Pons (tissue), 1 donor: Measurements from ENCODE around the gene USP21.

Source experiments
- DNase-seq: peaks from one replicate; pipeline ENCODE4 v3.0.0-alpha.2; 2016; ENCODE audit warnings: low spot score

The USP21 gene

DNA sequence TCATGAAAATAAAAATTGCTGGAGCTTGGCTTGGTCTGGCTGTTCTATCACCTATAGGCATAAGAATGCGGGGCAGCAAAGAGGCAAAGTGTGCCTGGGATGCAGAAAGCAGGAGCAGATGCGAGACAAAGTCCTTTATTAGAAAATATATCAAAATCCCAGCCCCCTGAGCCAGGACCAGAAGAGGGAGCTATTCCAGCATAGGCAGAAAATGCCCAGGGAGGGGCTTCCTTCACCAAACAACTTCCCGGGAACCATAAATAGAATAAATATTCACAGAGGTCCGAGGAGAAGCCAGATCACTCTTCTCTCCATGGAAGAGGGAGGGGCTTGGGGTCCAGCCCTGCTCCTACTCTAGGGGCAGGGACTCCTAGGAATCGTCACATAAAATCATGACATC is 11.9 kb downstream of the USP21 start:
- no peak for DNase-seq

DNA sequence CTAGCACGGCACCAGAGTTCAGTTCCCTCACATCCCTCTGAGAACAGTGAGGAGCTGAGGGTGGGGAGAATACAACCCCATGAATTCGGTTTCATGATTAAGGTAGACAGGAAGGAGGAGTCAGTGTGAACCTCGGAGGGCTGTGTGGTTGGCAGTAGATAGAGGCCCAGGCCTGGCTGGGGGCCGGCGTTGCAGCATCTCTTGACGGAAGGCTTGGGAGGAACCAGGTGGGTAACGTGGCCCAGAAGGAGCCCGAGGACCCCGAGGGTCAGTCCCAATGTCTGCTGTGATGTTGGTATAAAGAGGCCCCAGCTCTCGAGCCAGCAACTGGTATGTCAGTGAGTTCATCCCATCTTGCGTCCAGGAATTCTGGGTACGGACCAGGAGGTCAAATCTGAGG is 12.4 kb downstream of the USP21 start:
- DNase-seq, result no peak

DNA sequence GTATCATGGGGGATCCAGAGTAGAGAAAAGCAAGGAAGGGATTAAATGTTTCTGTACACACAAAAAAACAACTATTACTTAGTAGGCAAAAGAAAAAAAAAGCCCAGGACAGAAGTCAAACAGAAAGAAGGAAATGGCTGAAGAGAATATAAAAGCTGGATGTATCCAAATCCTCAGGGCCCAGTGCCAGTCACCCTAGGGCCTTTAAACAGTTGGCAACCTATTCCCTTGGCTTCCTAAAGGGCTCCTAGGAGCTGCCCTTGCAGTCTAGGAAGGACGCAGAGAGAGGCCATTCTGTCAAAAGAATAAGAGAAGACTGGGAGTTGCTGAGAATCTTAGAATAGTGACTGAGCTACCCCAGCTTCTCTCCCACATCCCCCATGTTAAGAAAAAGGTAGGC is 13.0 kb downstream of the USP21 start:
- DNase-seq, result no peak

DNA sequence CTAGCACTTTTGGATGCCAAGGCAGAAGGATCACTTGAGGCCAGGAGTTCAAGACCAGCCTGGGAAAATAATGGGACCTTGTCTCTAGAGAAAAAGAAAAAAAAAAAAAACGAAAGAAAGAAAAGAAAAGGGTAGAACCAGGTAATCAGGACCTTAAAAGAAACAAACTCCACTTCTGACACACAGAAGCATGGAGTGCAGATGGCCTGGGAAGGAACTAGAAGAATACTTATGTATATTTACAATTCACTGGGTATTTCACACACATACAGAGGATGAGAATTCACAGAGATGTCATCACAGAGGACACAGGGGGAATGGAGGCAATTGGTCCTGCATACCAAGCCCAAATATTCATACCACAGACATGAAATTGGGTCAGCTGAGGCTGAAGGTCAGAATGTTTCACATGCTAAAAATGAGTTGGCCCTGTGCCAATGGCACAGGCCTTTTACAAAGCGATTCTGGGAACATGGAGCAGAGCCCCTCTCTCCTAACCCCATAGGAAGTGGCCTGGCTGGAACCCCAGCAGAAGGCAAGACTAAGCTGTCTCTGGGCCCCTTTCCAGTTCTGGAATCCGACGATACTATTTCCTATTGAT is 13.6 kb downstream of the USP21 start:
- DNase-seq, result no peak

DNA sequence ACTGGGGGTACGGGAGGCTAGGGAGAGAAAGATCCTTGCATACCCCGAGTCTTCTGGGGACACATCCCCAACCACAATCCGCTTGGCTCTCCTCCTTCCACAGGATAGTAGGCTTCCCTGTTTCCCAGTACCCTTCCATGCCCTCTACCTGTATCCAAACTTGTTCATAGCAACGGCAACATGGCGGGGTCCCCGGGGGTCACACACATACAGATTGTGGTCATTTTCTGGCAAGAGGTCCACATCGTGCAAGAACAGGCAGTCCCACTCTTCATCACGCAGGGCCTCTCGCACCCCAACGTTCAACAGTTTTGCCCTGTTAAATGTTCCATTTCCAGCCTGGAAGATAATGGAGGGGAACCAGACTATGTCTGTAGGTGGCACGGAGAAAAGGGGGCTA is 14.4 kb downstream of the USP21 start:
- no peak for DNase-seq

DNA sequence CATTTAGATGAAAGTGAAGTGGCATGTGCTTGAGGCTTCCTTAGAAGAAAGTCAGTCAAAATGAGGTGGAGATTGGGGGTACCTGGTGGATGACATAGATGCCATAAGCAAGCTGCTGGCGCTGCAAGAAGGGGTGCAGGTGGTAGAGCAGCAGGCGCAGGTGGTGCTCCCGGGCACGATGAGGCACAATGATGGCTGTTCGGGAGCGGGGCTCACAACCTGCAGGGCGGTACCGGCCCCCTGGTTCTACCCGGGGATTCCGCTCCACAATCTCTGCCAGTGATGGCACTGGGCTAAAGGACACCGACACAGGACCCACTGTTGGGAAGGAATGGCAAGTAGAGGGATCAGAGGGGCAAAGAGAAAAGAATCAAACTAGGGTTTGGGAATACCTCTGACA is 15.6 kb downstream of the USP21 start:
- no peak for DNase-seq

DNA sequence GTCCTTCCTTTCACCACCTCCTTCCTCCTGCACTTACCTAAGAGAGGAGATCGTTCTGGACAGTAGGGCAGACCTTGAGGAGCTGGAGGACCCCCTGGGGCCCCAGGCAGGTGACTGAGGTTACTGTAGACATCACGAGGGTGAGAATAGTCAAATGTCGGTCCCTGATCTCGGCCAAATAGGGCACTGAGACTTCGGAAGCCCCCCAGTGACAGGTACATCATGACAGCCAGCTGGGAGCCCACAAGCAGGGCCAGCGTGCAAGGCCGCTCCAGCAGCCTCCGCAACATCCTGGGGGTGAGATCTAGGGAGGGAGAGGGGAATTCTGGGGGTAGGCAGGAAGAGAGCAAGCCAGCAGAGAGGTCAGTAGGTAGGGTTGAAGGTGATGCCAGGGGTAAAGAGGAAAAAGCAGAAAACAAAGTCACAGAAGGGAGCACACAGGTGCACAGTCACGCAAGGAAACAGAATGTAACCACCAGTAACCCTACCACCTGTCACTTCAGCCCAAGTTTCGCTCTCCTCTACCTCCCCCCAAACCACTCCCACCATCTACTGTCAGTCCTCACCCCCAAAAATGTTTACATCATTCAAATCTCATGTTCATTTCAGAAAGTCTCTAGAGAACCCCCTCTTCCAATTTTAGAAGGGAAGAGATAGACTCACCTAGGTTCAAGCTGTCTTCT is 16.6 kb downstream of the USP21 start:
- no peak for DNase-seq

DNA sequence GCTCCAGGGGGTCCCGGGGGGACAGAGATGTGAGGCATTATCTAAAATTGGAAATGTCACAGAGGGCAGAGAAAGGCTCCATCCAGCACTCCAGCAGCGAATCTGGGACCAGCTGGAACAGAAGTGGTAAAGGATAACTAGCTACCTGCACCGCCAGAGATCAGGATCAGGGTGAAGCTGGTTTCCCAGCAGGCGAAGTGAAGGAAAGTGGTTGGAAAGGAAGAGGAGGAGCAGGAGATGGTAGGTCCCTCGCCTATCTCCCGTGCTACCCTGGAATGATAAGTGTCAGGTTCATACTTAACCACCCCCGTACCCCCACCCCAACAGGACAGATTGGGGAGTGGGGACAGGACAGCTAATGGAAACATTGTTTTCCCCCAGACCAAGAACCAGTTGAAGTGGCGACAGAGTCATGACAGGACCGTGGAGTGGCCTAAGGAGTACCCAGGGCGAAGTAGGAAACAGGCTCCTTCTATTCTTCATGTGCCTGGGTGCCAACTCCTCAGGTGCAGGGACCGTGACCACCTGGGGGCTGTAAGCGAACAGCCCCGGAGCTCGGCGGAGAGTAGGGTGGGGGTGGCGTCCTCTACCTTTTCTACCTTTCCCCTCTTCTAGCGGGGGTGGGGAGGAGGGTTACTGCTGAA is 17.3 kb downstream of the USP21 start:
- no peak for DNase-seq

DNA sequence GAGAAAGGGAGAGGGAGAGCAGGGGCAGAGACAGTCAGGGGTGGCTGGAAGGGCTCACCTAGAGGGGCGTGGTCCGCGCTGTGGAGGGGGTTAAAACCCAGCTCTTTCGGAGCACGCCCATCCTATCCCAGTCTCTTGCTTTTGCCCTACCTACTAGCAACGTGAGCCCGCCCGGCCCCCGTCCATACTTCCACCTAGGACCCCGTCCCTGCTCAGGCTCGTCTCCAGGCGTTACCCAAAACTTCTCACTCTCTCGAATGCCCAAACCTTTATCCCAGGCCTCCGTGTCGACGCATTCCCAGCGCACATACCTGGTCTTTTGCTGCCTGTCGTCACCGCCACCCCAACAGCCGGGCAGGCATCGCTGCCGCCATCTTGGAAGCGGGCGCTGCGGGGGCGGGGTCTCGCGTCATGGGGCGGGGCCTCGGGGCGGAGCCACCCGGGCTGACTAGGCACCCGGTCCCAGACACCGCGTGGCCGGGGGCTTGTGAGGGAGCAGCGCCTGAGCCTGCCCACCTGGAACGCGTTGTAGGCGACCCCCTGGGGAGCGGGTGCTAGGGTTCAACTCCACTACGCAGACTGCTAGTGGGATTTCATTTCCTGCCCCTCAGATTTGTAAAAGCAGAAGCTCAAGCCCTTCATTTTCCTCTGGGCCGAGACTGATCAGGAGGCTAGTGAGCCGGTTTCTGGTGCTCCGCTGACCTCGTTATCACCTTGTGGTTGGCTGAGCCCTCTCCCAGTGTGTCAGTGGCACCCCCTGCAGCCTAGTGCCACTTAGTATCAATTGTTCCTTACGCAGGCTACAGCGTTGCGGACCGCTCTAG is 18.0 kb downstream of the USP21 start, which contains the start of gene B4GALT3:
B4GALT3 (minus strand) TSS at position 396 of the 824 bp plus-strand sequence. CDS start 1,447 bp downstream, outside the sequence.
- DNase-seq, result peak; percentile 75

DNA sequence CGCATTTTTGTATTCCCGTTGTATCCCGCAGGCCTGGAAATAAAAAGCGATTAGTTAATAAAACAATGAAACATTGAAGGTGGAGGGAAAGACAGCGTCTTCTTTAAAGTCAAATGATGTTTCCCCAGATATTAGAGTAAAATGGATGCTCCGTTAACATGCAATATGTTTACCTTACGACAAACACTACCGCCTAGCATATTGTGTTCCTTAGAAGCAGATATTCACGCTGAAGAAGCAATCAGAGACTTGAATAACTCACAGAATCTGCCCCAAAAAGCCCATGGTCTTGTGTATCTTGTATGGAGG is 18.6 kb downstream of the USP21 start:
- no peak for DNase-seq

DNA sequence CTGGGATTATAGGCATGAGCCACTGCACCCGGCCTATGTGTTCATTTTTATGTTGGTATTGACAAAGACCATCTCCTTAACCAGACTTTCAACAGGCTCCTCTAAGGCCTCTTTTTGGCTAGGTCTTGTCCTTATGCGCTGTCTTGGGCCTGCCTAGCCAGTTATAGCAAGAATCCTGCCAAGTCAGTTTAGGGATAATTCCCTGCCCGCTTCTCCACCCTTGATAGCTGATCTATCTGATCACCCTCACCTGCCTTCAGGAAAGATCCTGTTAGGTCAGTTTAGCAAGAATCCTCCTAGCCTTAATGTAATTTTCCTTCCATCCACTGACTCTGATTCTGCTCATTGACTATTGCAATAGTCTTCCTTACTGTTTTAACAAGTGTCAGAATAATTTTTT is 20.4 kb downstream of the USP21 start:
- no peak for DNase-seq

DNA sequence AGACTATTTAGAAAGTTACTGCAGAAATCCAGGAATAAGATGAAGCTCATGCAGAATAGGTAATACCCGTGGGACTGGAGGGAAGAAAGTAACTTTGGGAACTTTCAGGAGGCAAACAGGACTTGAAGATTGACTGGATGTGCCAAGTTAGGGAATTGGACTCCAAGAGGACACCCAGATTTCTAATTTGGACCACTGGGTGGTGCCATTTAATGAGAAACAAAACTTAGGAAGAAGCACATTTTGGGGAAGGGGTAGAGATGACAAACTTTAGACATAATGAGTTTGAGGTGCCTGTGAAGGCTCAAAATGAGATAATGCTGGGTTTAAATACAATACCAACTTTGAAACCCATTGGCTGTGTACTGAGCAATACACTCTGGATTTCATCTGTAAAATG is 21.3 kb downstream of the USP21 start:
- DNase-seq, result no peak

DNA sequence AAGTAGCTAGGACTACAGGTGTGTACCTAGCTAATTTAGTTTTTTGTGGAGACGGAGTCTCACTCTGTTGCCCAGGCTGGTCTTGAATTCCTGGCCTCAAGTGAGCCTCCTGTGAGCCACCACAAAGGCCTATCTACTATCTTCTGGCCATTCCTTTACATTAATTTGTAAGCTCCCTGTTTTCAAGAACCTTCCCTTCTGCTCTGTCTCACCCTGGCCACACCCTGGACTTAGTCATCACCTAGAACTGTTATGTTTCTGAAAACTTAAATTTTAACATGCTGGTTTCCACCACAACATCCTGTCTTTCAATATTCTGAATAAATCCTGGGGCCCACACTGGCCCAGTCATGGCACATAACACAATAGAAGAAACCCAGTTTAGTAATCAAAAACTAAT is 22.9 kb downstream of the USP21 start:
- DNase-seq, result no peak

DNA sequence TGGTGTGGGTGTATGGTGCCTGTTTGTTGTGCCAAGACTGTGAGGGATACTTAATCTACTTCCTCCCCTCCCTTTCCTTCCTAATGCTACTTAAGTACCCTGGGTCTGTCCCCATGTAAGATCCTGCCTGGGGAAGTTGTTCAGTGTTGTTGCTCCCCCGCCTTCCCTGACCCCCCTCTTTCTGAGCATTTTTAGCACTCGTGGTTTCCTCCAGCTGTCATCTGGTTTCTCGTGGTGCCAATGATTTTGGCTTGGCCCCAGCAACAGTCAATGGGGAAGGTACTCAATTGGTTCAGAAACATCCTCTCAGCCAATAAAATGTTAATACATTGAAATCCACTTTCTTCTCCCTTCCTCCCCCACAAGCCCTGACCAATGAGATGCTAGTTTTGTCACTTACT is 26.0 kb downstream of the USP21 start:
- peak; percentile 91 for DNase-seq

DNA sequence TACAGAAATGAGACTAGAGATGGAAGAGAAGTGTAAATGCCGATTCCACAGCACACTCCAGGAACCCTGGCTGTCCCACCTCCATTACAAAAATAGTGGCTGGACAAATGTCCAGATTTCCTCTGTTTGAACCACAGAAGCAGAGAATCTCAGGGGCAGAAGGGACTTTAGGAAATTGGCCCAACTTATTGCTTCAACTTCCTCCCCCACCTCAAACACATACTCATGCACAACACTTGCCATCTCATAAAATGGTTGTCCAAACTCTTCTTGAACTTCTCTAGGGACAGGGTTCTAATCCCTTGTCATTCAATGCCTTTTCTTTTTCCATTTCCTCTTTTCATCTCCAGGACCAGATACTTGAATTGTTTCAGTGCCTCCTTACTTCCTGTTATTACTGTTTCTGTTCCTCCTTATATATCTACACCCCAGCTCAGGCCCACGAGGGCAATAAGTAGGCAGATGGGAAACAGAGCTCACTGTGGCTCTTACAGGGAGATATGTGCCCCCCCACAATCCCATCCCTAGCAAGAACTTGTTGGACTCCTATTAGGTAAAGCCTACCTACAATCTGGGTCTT is 26.5 kb downstream of the USP21 start:
- DNase-seq, result peak; percentile 85

DNA sequence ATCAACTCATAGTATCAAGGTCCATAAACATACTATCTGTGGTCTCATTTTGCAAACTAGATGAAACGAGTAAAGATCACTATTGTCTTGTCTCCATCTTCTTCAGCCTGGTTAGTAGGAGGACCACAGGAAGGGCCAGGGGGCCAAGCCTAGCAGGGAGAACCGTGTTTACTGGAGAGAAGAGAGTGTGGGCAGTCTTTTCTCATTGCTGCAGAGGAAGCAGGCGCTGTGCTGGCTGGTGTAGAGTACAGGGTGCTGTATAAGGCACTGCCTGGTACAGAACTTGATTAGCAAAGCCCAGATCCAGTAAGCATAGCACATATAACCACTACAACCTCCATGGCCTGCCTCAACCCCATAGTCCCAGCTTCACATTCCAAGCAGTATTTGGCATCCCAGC is 28.0 kb downstream of the USP21 start:
- DNase-seq, result no peak

DNA sequence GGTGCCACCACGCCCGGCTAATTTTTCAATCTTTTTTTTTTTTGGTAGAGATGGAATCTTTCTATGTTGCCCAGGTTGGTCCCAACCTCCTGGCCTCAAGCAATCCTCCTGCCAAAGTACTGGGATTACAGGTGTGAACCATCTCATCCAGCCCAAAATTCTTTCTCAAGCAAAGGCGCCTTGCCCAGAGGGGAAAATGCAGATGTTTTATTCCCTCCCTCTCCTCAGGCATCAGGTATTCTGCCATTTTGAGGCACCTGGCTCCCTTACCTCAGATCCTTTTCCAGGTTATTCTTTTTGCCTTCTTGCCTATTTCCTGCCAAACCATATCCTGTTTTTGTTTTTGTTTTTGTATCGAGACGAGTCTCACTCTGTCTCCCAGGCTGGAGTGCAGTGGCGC is 29.1 kb downstream of the USP21 start:
- DNase-seq, result no peak

DNA sequence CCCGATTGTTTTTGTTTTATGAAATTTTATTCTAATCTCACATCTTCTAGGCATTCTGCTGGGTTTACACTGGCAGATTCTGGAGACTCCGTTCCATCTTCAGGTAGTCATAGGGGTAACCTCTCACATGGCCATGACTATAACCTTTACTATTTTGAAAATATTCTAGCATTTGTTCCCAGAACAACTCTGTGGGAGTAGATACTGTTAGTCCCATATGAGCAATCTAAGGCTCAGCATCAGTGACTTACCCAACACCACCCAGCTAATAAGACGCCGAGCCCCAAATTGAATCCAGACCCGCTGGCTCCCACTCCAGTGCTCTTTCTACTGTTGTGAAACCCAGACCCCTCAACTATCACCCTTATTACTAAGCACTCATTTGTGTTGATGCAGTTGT is 29.7 kb downstream of the USP21 start:
- DNase-seq, result no peak

DNA sequence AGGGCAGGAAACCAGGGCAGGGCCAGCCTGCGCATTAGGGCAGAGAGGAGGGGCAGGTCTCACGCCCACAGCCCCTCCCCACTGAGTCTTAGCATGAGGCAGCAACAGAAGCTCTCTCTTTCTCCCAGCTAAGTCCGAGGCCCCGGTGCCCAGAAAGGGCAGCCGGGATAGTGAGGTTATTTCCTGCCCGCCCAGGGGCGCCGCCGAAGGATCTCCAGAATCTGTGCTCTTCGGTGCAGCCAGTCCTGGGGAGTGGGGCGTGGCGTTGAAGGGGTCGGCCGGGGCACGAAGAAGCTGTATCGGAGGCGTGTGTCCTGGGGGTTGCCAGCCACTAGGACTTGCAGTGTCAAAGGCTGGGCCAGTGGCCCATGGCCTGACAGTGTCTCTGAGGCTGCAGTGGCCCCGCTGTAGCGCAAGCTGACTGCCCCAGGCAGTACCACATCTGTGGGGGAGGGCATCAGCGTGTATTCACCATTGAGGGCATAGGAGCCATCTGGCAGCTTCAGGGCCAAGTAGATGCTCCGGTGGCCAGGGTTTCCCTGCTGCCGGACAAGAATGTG is 31.7 kb downstream of the USP21 start:
- peak; percentile 76 for DNase-seq

DNA sequence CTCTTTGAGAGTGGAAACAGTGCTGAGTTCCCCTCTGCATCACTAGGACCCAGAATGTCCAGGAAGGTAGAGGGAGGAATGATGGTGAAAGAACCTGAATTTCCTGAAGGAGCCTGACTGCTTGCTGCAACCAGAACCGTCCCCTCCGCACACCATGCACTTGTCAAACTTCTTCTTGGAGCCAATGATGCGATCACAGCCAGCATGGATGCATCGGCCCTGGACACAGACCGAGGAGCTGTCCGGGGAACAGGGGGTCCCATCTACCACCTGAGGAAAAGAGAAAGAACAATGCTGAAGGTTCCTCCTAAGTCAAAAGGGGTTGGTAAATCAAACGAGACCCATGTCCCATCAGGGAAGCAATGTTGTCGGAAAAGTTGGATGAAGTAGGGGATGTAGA is 32.7 kb downstream of the USP21 start:
- no peak for DNase-seq

DNA sequence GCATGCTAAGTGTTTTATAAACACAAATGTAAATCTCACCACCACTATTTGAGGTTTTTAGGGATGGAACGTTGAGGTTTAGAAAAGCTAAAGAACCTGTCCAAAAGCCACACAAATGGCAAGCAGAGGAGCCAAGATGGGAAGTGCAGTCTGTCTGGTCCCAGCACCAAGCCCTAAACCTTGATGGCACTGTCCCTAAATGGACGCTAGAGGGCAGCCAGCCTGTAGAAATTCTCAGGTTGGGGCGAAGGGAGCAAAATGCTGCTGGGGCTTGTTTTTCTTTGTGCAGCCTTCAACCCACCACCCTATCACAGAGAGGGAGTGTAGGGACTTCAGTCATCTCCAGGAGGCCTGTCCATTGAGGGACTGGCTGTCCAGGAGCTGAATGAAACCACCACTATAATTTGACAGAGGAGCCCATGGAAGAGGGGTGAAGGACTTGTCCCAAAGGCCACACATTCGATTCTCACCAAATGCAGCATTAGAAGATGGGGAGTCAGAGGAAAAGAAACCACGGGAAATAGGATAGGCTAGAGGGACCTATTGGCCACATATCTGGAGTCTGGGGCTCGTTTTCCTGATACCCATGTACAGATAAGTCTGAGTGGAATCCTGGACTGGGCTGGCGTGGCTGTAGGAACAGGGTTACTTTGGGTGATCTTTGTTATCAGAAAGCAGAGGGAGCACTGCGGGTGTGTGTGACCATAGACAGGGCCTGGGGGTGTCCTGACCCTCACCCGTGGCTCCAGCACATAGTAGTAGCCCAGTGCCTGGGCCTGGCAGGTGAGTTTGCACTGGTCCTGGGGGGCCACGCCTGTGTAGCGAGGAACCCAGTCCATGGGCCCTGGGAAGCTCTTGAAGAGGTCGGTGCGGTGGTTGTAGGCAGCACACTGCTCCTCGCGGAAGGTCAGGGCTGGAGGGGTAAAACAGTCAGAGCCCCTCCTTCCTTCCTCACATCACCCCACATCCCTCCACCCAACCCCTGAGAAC is 33.5 kb downstream of the USP21 start:
- DNase-seq, result peak; percentile 92
